ENCODE results near the gene TIMM13. TPM values are rescaled to one million over a fixed set of nuclear protein-coding genes. Genes with fewer than 3 reads are reported as not detected.

The TIMM13 gene
- total and polyA plus RNA-seq, 2 of the 8 experiments (the other 6 are each of a cell fraction or from before 2014, with no cell fraction given): 270 to 275 TPM

- TF ChIP-seq TAF7 (optimal IDR thresholded peaks at IDR 0.05; ENCODE audit: borderline replicate concordance, low read depth, low read length): peak; percentile 91
- TF ChIP-seq KDM1A (IDR thresholded peaks at IDR 0.05; ENCODE audit: borderline replicate concordance, low read length): no peak; the same call in none of the 2 replicates
- TF ChIP-seq FOSL1 (IDR thresholded peaks at IDR 0.05; ENCODE audit: insufficient read depth, low read depth, low read length): no peak
- peak; percentile 99 for TF ChIP-seq POLR2AphosphoS5 (IDR thresholded peaks at IDR 0.05; ENCODE audit: low read depth, low read length)
- TF ChIP-seq RFX5 (IDR thresholded peaks at IDR 0.05; ENCODE audit: borderline replicate concordance, low read depth, low read length): no peak
- no peak for TF ChIP-seq CTCF (IDR thresholded peaks at IDR 0.05; ENCODE audit: control extremely low read depth in 1 of 3, insufficient read depth in 1 of 3, low read depth in 1 of 3, low read length in 3 of 3)
- TF ChIP-seq ATF2 (IDR thresholded peaks at IDR 0.05; ENCODE audit: low read length): peak; percentile 58; the same call in 1 of the 2 replicates
- TF ChIP-seq CHD2 (IDR thresholded peaks at IDR 0.05; ENCODE audit: low read length): no peak
- TF ChIP-seq TAF1 (IDR thresholded peaks at IDR 0.05; ENCODE audit: low read depth, low read length): peak; percentile 99
- no peak for TF ChIP-seq CHD1 (IDR thresholded peaks at IDR 0.05; ENCODE audit: low read depth, low read length)
- peak; percentile 92 for TF ChIP-seq GTF2F1 (IDR thresholded peaks at IDR 0.05; ENCODE audit: borderline replicate concordance, low read depth, low read length)
- peak; percentile 92 for TF ChIP-seq PHF8 (conservative IDR thresholded peaks at IDR 0.05; ENCODE audit: low read depth, low read length)
- TF ChIP-seq SRF (IDR thresholded peaks at IDR 0.05; ENCODE audit: low read depth, low read length): no peak
- 0 out of 4 replicates have a peak, but pooled peaks of 1 of the 2 experiments have one; percentile 33 for TF ChIP-seq SIN3A (conservative IDR thresholded peaks at IDR 0.05 in 1 of 2, IDR thresholded peaks at IDR 0.05 in 1 of 2; ENCODE audit: low read depth in 1 of 2, low read length in 2 of 2)
- TF ChIP-seq KDM4A (IDR thresholded peaks at IDR 0.05; ENCODE audit: low read depth, low read length, severe bottlenecking): peak; percentile 27
- no peak for TF ChIP-seq RBBP5 (IDR thresholded peaks at IDR 0.05; ENCODE audit: borderline replicate concordance, low read depth, low read length)
- TF ChIP-seq EGR1 (IDR thresholded peaks at IDR 0.05; ENCODE audit: borderline replicate concordance, low read depth, low read length): peak; percentile 88; the same call in 1 of the 2 replicates
- TF ChIP-seq NRF1 (IDR thresholded peaks at IDR 0.05; ENCODE audit: low read depth, low read length): 0 out of 2 replicates have a peak, but pooled peaks have one; percentile 5
- no peak for TF ChIP-seq SAP30 (IDR thresholded peaks at IDR 0.05; ENCODE audit: insufficient read depth, insufficient replicate concordance, low read length)
Measured at GRCh38 chr19:2475702-2476450, 48.5 kb upstream of the TIMM13 start, which contains the start of gene GADD45B (continued).

Measured in H1 (cell line).